ENCODE measurements around the gene OSGEPL1.
A peak's percentile ranks its signal among the peaks of the same experiment; 100 is the strongest.
"Not testable (repeated sequence)": the region's sequence is repeated elsewhere in the genome, so short reads cannot be mapped to it uniquely, and the experiment has no call there.

Gene OSGEPL1

DNA sequence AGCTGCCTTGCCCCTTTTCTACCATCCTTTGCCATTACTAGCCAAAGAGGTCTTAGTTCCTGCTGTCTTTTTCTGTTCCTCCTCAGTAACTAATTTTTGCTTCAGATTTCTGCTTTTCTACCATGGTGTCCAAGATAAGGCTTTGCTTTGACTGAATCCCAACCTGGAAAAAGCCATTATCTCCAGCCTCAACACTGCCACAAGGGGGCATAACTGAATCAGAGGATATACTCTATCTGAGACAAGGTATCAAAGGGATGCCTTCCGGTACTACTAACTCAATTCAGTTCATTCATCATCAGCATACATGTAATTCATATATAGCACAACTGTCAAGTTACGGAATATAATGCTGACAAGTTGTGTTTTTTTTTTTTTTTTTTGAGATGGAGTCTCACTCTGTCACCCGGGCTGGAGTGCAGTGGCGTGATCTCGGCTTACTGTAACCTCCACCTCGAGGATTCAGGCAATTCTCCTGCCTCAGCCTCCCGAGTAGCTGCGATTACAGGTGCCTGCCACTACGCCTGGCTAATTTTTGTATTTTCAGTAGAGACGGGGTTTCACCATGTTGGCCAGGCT, 11.4 kb downstream of the OSGEPL1 start:
- peak; percentile 80 for TF ChIP-seq CTCF (conservative IDR thresholded peaks at IDR 0.05; ENCODE audit: low read depth, low read length)
- DNase-seq (ENCODE audit: low read depth): no peak
- H3K4me3 ChIP-seq (ENCODE audit: low read length): no peak overlapping the region

DNA sequence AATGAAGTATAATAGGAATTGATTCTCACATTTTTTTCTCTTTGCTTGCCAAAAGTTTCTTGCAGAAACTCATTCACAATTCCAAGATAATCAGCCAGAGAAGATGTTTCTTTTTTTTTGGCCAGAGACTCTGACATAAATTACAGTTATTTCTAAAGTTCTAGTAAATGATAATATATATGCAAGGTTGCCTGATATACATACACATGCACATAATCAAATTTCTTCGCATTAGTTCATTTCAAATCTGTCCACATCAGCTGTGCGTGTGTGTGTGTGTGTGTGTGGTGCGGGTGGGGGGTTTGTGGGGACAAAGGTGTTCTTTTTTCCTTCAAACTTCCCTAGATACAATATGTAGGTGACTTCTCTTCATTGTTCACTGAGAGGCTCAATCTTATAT, 33.2 kb downstream of the OSGEPL1 start:
- TF ChIP-seq CTCF (conservative IDR thresholded peaks at IDR 0.05; ENCODE audit: low read depth, low read length): no peak
- H3K4me3 ChIP-seq (ENCODE audit: low read length): no peak overlapping the region
- DNase-seq (ENCODE audit: low read depth): no peak

DNA sequence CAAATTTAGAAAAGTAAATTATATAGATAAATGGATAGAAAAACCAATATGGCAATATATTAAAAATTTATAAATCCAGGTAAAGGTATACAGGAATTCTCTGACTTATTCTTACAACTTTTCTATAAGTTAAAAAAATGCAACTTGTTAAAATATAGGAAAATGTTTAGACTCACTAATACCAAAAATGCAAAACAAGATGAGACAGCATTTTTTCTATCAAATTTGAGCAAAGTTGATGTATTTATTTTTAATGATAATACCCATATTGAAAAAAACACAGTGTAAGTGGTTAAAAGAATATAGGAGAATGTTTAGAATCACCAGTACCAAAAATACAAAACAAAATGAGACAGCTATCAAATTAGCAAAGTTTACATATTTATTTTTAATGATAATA, 35.7 kb downstream of the OSGEPL1 start:
- TF ChIP-seq CTCF (conservative IDR thresholded peaks at IDR 0.05; ENCODE audit: low read depth, low read length): no peak
- no peak for DNase-seq (ENCODE audit: low read depth)
- no peak overlapping the region for H3K4me3 ChIP-seq (ENCODE audit: low read length)

DNA sequence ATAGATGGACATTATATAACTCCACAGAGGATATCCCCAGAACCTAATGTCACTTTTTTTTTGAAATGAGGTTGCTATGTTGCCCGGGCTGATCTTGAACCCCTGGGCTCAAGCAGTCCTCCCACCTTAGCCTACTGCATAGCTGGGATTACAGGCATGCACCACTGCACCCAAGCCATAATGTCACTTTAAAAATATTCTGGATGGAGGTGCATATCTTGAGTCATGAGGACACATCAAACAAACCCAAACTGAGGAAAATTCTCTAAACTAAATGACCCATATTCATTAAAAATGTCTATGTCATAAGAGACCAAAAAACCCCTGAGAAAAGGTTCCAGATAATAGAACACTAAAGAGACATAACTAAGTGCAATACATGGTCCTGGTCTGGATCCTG, 36.3 kb downstream of the OSGEPL1 start:
- no peak for TF ChIP-seq CTCF (conservative IDR thresholded peaks at IDR 0.05; ENCODE audit: low read depth, low read length)
- DNase-seq (ENCODE audit: low read depth): no peak
- H3K4me3 ChIP-seq (ENCODE audit: low read length): no peak overlapping the region

GRCh38 chr2:189723192-189723591, 39.4 kb downstream of the OSGEPL1 start:
- no peak overlapping the region for H3K4me3 ChIP-seq (ENCODE audit: low read length)
- no peak for DNase-seq (ENCODE audit: low read depth)
- TF ChIP-seq CTCF (conservative IDR thresholded peaks at IDR 0.05; ENCODE audit: low read depth, low read length): no peak

- no peak overlapping the region for H3K4me3 ChIP-seq (ENCODE audit: low read length)
- TF ChIP-seq CTCF (conservative IDR thresholded peaks at IDR 0.05; ENCODE audit: low read depth, low read length): no peak
- DNase-seq (ENCODE audit: low read depth): no peak
These were observed 43.0 kb downstream of the OSGEPL1 start for GRCh38 chr2:189719571-189719970.

DNA sequence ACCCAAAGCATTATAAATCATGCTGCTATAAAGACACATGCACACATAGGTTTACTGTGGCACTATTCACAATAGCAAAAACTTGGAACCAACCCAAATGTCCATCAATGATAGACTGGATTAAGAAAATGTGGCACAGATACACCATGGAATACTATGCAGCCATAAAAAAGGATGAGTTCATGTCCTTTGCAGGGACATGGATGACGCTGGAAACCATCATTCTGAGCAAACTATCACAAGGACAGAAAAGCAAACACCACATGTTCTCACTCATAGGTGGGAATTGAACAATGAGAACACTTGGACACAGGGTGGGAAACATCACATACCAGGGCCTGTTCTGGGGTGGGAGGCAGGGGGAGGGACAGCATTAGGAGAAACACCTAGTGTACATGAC, 45.0 kb downstream of the OSGEPL1 start:
- not testable (repeated sequence) for H3K4me3 ChIP-seq (ENCODE audit: low read length); DNase-seq (ENCODE audit: low read depth)

Measured in retinal pigment epithelial cell (primary cell).